Heart left ventricle (tissue), 16 donors: ENCODE data around the gene CNNM3. TPM values are rescaled to one million over a fixed set of nuclear protein-coding genes. Genes with fewer than 3 reads are reported as not detected.

Experiments used
- ATAC-seq, 4 donors: fragments of 200-7000 bp; cut with Tn5 transposase; one replicate each; pipeline ENCODE4 v1.9.1; 2020 to 2022; ENCODE audit warnings: moderate library complexity in 4 of 4, mild to moderate bottlenecking in 3 of 4, moderate number of reproducible peaks in 1 of 4
- DNase-seq, 5 donors: peaks; one replicate each; pipeline ENCODE4 v3.0.0-alpha.2; 2020
- H3K27ac ChIP-seq, 12 donors: fragments of 200-600 bp; sonication (generic) in 4 of 12; one replicate each; pipeline versions ENCODE4 v1.5.0 to v1.8.0; 2016 to 2022; ENCODE audit warnings: mild to moderate bottlenecking in 2 of 12
- H3K27me3 ChIP-seq, 9 donors: fragments of 200-600 bp; sonication (generic) in 2 of 9; one replicate each; pipeline versions ENCODE4 v1.5.1 to v1.8.0; 2016 to 2022; ENCODE audit warnings: mild to moderate bottlenecking in 3 of 9
- H3K36me3 ChIP-seq, 9 donors: fragments of 200-600 bp; sonication (generic) in 2 of 9; one replicate each; pipeline versions ENCODE4 v1.5.0 to v1.8.0; 2018 to 2022; ENCODE audit warnings: mild to moderate bottlenecking in 2 of 9
- H3K4me1 ChIP-seq, 12 donors: fragments of 200-600 bp; sonication (generic) in 4 of 12; one replicate each; pipeline versions ENCODE4 v1.5.0 to v1.8.0; 2016 to 2022; ENCODE audit warnings: mild to moderate bottlenecking in 3 of 12
- H3K4me3 ChIP-seq, 12 donors: fragments of 200-600 bp; sonication (generic) in 4 of 12; one replicate each; pipeline versions ENCODE4 v1.5.0 to v1.8.0; 2017 to 2022; ENCODE audit warnings: mild to moderate bottlenecking in 9 of 12, moderate library complexity in 4 of 12
- H3K9me3 ChIP-seq, 12 donors: fragments of 200-600 bp; sonication (generic) in 4 of 12; one replicate each; pipeline versions ENCODE4 v1.5.0 to v1.8.0; 2016 to 2022; ENCODE audit warnings: mild to moderate bottlenecking in 1 of 12
- CTCF ChIP-seq, 12 donors: fragments of 200-600 bp; sonication (generic) in 4 of 12; IDR thresholded peaks; one replicate each; pipeline versions ENCODE4 v1.5.0 to v1.8.0; 2018 to 2022; ENCODE audit warnings: antibody characterized with exemption in 12 of 12, mild to moderate bottlenecking in 5 of 12
- POLR2A ChIP-seq, 2 donors: fragments of 450-650 bp; IDR thresholded peaks; one replicate each; pipeline ENCODE4 v1.6.1; 2017; ENCODE audit warnings: antibody characterized with exemption in 2 of 2, mild to moderate bottlenecking in 2 of 2, moderate library complexity in 2 of 2
- WGBS, 4 donors: extraction: QIAGEN DNeasy Blood & Tissue Kit in 2 of 4; methylation state at CpG; one replicate each; pipeline versions ENCODE4 v1.1.5 to v1.1.7; 2013 to 2018; 5-methylcytosine and 5-hydroxymethylcytosine counted together
- intact Hi-C, 10 donors: fragments of 100-400 bp; cut with DNase I; formaldehyde crosslinking; loops; one replicate each; pipeline versions ENCODE4 v1.11.1 to v1.14.2; 2022
- polyA plus RNA-seq, 2 donors: library from polyadenylated mRNA; stranded (reverse); fragments of 200-250 nt; gene quantifications; one replicate each; pipeline ENCODE4 v1.2.3, GENCODE V29; 2013
- total RNA-seq, 9 donors: library from RNA; depleted of rRNA in 2 of 9; stranded (reverse); fragments of >200 nt in 2 of 9; fragmentation: NEBNext Ultra II Directional in 3 of 9; extraction: Animal tissue kit (Norgen Biotek cat#: 25700) in 3 of 9; gene quantifications; one replicate each; pipeline versions ENCODE4 v1.1.0 to v1.2.4, GENCODE V29; 2016 to 2023
- donor health status: ischemic (EF 13 %, LVEDD 7.1; RV severe dilation, severe dysfunction).
- donor health status: healthy with polysubstance abuse.
- donor health status: DM: no; HTN: yes; CAD: no.
- donor health status: DM: no; HTN: no; CAD: no.
- donor health status: ischemic (EF 25% LVEDD 6.9; RV normal size, moderate dysfunction).
- donor health status: ischemic (EF 25% LVEDD 5.7; RV mildly dilated, moderate dysfunction).
- donor health status: healthy.
- donor health status: DM: yes; HTN: yes; CAD: no.
- donor health status: ischemic (EF 35%, LVEDD 5.7; RV mildly dilated, moderate dysfunction).
- donor health status: nonischemic (EF 11% LVEDD 7.7; RV severe dilation, severe dysfunction).
- donor health status: DM: yes; HTN: yes; CAD: no.
- donor health status: PGD.
- donor health status: ischemic (EF 29% LVEDD 5.4; RV normal size, mild dysfunction).
- donor health status: nonischemic (EF 23%, LVEDD 6.1; RV moderate dilation, normal function).

CNNM3 gene
- total and polyA plus RNA-seq, 11 donors: 5.1 to 17.7 (median 10.2) TPM

DNA sequence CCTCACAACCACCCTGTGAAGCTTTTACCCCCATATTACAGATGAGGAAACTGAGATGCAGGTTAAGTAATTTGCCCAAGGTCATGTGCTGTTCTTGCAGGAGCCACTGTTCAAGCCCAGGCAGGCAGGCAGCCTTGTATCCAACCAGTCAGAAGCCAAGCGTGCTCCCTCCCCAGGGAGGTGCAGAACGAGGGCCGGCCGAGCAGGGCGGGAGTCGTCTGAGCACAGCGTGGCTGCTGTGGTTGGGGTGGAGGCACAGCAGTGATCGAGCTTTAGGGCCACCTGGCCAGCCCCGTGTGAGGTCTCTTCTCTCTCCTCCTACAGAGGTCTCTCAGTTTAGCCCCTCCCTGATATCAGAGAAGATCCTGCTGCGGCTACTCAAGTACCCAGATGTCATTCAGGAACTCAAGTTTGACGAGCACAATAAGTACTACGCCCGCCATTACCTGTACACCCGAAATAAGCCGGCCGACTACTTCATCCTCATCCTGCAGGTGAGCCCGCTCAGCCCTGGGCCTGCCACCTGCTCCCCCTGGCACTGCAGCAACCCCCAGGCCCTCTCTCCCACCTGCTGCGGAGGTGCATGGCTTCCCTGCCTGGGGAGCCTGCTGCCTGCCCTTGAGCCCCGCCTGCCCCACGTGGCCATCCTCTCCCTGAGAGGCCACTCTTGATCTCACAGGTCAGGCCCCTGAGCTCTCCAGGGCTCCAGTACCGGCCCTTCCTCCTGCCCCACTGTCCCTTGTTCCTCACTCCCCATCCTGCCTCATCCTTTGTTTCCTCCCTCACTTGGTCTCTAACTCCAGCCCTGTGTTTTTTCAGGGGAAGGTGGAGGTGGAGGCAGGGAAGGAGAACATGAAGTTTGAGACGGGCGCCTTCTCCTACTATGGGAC, 17.1 kb upstream of the CNNM3 start:
- ATAC-seq (no peak), DNase-seq (no peak)
- no peak for TF ChIP-seq CTCF (IDR thresholded peaks at IDR 0.05)
- TF ChIP-seq POLR2A (IDR thresholded peaks at IDR 0.05): no peak
- intact Hi-C loops: loop anchor here in 1 of 10 donors (5.0 kb wide), 1 partner anchor 52 kb away; no protein-coding TSS in a partner anchor
- H3K4me1 ChIP-seq: peaks cover 0 to 7% (median 3%) of the 10 kb centered on the region in 12 donors
- H3K36me3 ChIP-seq: peaks cover 0 to 49% (median 40%) of the 10 kb centered on the region in 9 donors
- H3K9me3 ChIP-seq: no peaks in the 10 kb centered on the region
- no peak overlapping the region for H3K4me3 ChIP-seq
- H3K27me3 ChIP-seq: no peaks in the 10 kb centered on the region
- no peak overlapping the region for H3K27ac ChIP-seq
- WGBS, 4 donors: 85 to 89% (median 88%) methylated on average over 18 to 23 of the region's 23 CpGs

GRCh38 chr2:96799623-96799935, 16.5 kb upstream of the CNNM3 start:
- TF ChIP-seq CTCF (IDR thresholded peaks at IDR 0.05): no peak
- TF ChIP-seq POLR2A (IDR thresholded peaks at IDR 0.05): no peak
- no peaks in the 10 kb centered on the region for H3K27me3 ChIP-seq
- H3K36me3 ChIP-seq: peaks cover 0 to 55% (median 40%) of the 10 kb centered on the region in 9 donors
- no peaks in the 10 kb centered on the region for H3K9me3 ChIP-seq
- no peak overlapping the region for H3K4me3 ChIP-seq
- intact Hi-C loops: loop anchor here in 1 of 10 donors (5.0 kb wide), 1 partner anchor 52 kb away; no protein-coding TSS in a partner anchor
- no peak overlapping the region for H3K27ac ChIP-seq
- peaks cover 0 to 7% (median 3%) of the 10 kb centered on the region in 12 donors for H3K4me1 ChIP-seq
- DNase-seq: no peak
- no peak for ATAC-seq
- 88 to 92% (median 89%) methylated on average over 8 of the region's 8 CpGs for WGBS, 4 donors

GRCh38 chr2:96800061-96801004, 15.7 kb upstream of the CNNM3 start:
- Histone ChIP-seq H3K27me3 (no peaks in the 10 kb centered on the region), H3K27ac (peak overlapping the region in 1 of 12 donors; percentile 63), H3K4me1 (peaks cover 0 to 7% (median 2%) of the 10 kb centered on the region in 12 donors), H3K9me3 (no peaks in the 10 kb centered on the region), H3K36me3 (peaks cover 0 to 58% (median 40%) of the 10 kb centered on the region in 9 donors), H3K4me3 (no peak overlapping the region)
- intact Hi-C loops: loop anchor here in 5 of 10 donors (5.0 kb wide), 2 partner anchors 33 to 38 kb away; partner anchors contain the start of gene CNNM4 (in 4 of the 5)
- no peak for DNase-seq
- WGBS, 4 donors: 89 to 93% (median 90%) methylated on average over 23 to 27 of the region's 27 CpGs
- peak in 3 of 4 donors; percentile 2 to 40 (median 3) for ATAC-seq
- TF ChIP-seq CTCF (IDR thresholded peaks at IDR 0.05): no peak
